Transverse colon (tissue), 4 donors: ENCODE data around the gene NCS1. TPM values are rescaled to one million over a fixed set of nuclear protein-coding genes. Genes with fewer than 3 reads are reported as not detected.

ENCODE experiments used
- DNase-seq: peaks from one replicate; pipeline ENCODE4 v3.0.0-alpha.2; 2019
- H3K27ac ChIP-seq, 4 donors: fragments of 200-600 bp; sonication (generic); 2 replicates each; pipeline ENCODE4 v1.5.1; 2016 to 2018; ENCODE audit warnings: inconsistent platforms in 4 of 4
- H3K27me3 ChIP-seq: fragments of 200-600 bp; sonication (generic); 2 replicates; pipeline ENCODE4 v1.5.1; 2017; ENCODE audit warnings: inconsistent platforms
- H3K36me3 ChIP-seq, 4 donors: fragments of 200-600 bp; sonication (generic); 2 replicates each; pipeline ENCODE4 v1.5.1; 2017 to 2019; ENCODE audit warnings: inconsistent platforms in 4 of 4
- H3K4me1 ChIP-seq, 4 donors: fragments of 200-600 bp; sonication (generic); 2 replicates each; pipeline ENCODE4 v1.5.1; 2017 to 2020; ENCODE audit warnings: inconsistent platforms in 4 of 4
- H3K4me3 ChIP-seq, 4 donors: fragments of 200-600 bp; sonication (generic); 1 replicate in 1 of 4; 2 replicates in 3 of 4; pipeline versions ENCODE4 v1.5.1 to v1.6.1; 2017 to 2019; ENCODE audit warnings: inconsistent platforms in 4 of 4
- H3K9me3 ChIP-seq, 2 donors: fragments of 200-600 bp; sonication (generic); 2 replicates each; pipeline ENCODE4 v1.5.1; 2017 to 2019; ENCODE audit warnings: inconsistent platforms in 2 of 2
- EP300 ChIP-seq: sonication (generic); formaldehyde crosslinking; IDR thresholded peaks from one replicate; pipeline ENCODE4 v1.6.1; 2017; ENCODE audit warnings: antibody characterized with exemption, low read depth
- POLR2A ChIP-seq: fragments of 450-650 bp; IDR thresholded peaks from one replicate; pipeline ENCODE4 v1.6.1; 2016; ENCODE audit warnings: antibody characterized with exemption, mild to moderate bottlenecking, moderate library complexity
- POLR2AphosphoS5 ChIP-seq, 3 donors: sonication (generic); formaldehyde crosslinking; IDR thresholded peaks; one replicate each; pipeline ENCODE4 v1.6.1; 2016; ENCODE audit warnings: antibody characterized with exemption in 3 of 3
- WGBS, 2 donors: methylation state at CpG; one replicate each; pipeline ENCODE4 v1.1.5; 2018; ENCODE audit warnings: low coverage in 1 of 2; 5-methylcytosine and 5-hydroxymethylcytosine counted together
- in situ Hi-C, 4 donors: fragments of 200-750 bp; cut with MboI; loops; one replicate each; pipeline versions ENCODE4 v1.15.0 to v1.15.1; 2017; ENCODE audit warnings: low sequenced_read_pairs in 3 of 4, low pct_ligation_motif_present in 1 of 4, low pct_unique_long_range_greater_than_20kb in 1 of 4
- intact Hi-C: fragments of 100-400 bp; cut with DNase I; formaldehyde crosslinking; loops from one replicate; pipeline ENCODE4 v1.15.1; 2023; ENCODE audit warnings: low total_unique reads
- total RNA-seq, 4 donors: library from RNA; depleted of rRNA; stranded (reverse); fragments of >200 nt; gene quantifications; one replicate each; pipeline ENCODE4 v1.1.0, GENCODE V29; 2016
- TF ChIP-seq, protein P1 (sequence below), 5 experiments: fragments of 200-600 bp in 3 of 5; fragments of 450-650 bp in 2 of 5; sonication (generic) in 3 of 5; IDR thresholded peaks; 1 replicate in 2 of 5; 2 replicates in 3 of 5; pipeline ENCODE4 v1.5.1; 2016 to 2017; ENCODE audit warnings: antibody characterized with exemption in 5 of 5, inconsistent platforms in 3 of 5, mild to moderate bottlenecking in 2 of 5, moderate library complexity in 1 of 5

Gene NCS1
- total RNA-seq, 4 donors from 2014 or later: 11.9 to 66.5 (median 25.9) TPM

- no peak for DNase-seq
- intact Hi-C loops (loop anchor here (5.0 kb wide), 1 partner anchor 1167 kb away; no protein-coding TSS in a partner anchor), in situ Hi-C loops (no loop called here)
- TF ChIP-seq EP300: no peak
- no peak for TF ChIP-seq POLR2AphosphoS5 (IDR thresholded peaks at IDR 0.05)
- TF ChIP-seq, protein P1, sequence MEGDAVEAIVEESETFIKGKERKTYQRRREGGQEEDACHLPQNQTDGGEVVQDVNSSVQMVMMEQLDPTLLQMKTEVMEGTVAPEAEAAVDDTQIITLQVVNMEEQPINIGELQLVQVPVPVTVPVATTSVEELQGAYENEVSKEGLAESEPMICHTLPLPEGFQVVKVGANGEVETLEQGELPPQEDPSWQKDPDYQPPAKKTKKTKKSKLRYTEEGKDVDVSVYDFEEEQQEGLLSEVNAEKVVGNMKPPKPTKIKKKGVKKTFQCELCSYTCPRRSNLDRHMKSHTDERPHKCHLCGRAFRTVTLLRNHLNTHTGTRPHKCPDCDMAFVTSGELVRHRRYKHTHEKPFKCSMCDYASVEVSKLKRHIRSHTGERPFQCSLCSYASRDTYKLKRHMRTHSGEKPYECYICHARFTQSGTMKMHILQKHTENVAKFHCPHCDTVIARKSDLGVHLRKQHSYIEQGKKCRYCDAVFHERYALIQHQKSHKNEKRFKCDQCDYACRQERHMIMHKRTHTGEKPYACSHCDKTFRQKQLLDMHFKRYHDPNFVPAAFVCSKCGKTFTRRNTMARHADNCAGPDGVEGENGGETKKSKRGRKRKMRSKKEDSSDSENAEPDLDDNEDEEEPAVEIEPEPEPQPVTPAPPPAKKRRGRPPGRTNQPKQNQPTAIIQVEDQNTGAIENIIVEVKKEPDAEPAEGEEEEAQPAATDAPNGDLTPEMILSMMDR (IDR thresholded peaks at IDR 0.05): no peak
- TF ChIP-seq POLR2A: no peak
- no peak overlapping the region for H3K4me3 ChIP-seq
- no peaks in the 10 kb centered on the region for H3K36me3 ChIP-seq
- H3K4me1 ChIP-seq: peaks cover 0 to 17% (median 4%) of the 10 kb centered on the region in 4 donors
- no peaks in the 10 kb centered on the region for H3K27me3 ChIP-seq
- peak overlapping the region; percentile 10 to 73 (median 62) for H3K27ac ChIP-seq
- WGBS, 2 donors: 71% methylated on average over 3 of the region's 3 CpGs; no CpG with 5 or more reads in 1 of the 2 donors
- no peaks in the 10 kb centered on the region for H3K9me3 ChIP-seq
Measured at GRCh38 chr9:130214776-130215340, 42.7 kb downstream of the NCS1 start.

- in situ Hi-C loops: no loop called here
- TF ChIP-seq EP300 (no peak), POLR2A (no peak), POLR2AphosphoS5 (IDR thresholded peaks at IDR 0.05) (no peak)
- TF ChIP-seq, protein P1 (IDR thresholded peaks at IDR 0.05): no peak
Measured at GRCh38 chr9:130215341-130216119, 43.3 kb downstream of the NCS1 start.

GRCh38 chr9:130217838-130218237, 45.6 kb downstream of the NCS1 start:
- Histone ChIP-seq H3K36me3 (no peaks in the 10 kb centered on the region), H3K9me3 (no peaks in the 10 kb centered on the region), H3K27ac (no peak overlapping the region), H3K4me3 (no peak overlapping the region), H3K27me3 (no peaks in the 10 kb centered on the region), H3K4me1 (peaks cover 0 to 27% (median 6%) of the 10 kb centered on the region in 4 donors)
- TF ChIP-seq POLR2AphosphoS5 (IDR thresholded peaks at IDR 0.05) (no peak), POLR2A (no peak), EP300 (no peak)
- TF ChIP-seq, protein P1 (IDR thresholded peaks at IDR 0.05): no peak
- in situ Hi-C loops: no loop called here
- intact Hi-C loops: no loop called here
- DNase-seq: no peak
- WGBS, 2 donors: 87% methylated on average over 10 of the region's 10 CpGs; no CpG with 5 or more reads in 1 of the 2 donors

More at GRCh38 chr9:130215341-130216119, 43.3 kb downstream of the NCS1 start:
- Histone ChIP-seq H3K27ac (peak overlapping the region; percentile 27 to 73 (median 62)), H3K4me1 (peaks cover 0 to 22% (median 7%) of the 10 kb centered on the region in 4 donors), H3K36me3 (no peaks in the 10 kb centered on the region), H3K27me3 (no peaks in the 10 kb centered on the region), H3K4me3 (no peak overlapping the region), H3K9me3 (no peaks in the 10 kb centered on the region)
- 60 to 80% methylated on average over 2 to 16 of the region's 16 CpGs for WGBS, 2 donors
- no peak for DNase-seq
- intact Hi-C loops: no loop called here

- no peaks in the 10 kb centered on the region for H3K9me3 ChIP-seq
- TF ChIP-seq, protein P1 (IDR thresholded peaks at IDR 0.05): no peak
- no peak for TF ChIP-seq POLR2AphosphoS5 (IDR thresholded peaks at IDR 0.05)
- no peak for TF ChIP-seq EP300
- no peak for TF ChIP-seq POLR2A
- no peak overlapping the region for H3K4me3 ChIP-seq
- peaks cover 0 to 21% (median 6%) of the 10 kb centered on the region in 4 donors for H3K4me1 ChIP-seq
- WGBS, 2 donors: 86% methylated on average over 10 of the region's 16 CpGs; no CpG with 5 or more reads in 1 of the 2 donors
- H3K36me3 ChIP-seq: no peaks in the 10 kb centered on the region
- H3K27ac ChIP-seq: peak overlapping the region; percentile 35 to 81 (median 66)
- DNase-seq: no peak
- in situ Hi-C loops: no loop called here
- intact Hi-C loops: no loop called here
- no peaks in the 10 kb centered on the region for H3K27me3 ChIP-seq
Measured at GRCh38 chr9:130219661-130220096, 47.5 kb downstream of the NCS1 start.
